C4-2B (cell line): ENCODE measurements around the gene ROR2.

Source experiments
- CTCF ChIP-seq: fragments of 450-650 bp; conservative IDR thresholded peaks from 2 replicates; pipeline ENCODE4 v1.5.1; 2017; ENCODE audit warnings: mild to moderate bottlenecking
- ZFX ChIP-seq: fragments of 450-650 bp; IDR thresholded peaks from 2 replicates; pipeline ENCODE4 v1.6.1; 2017

- TF ChIP-seq CTCF: no peak
- no peak for TF ChIP-seq ZFX
Measured at GRCh38 chr9:91852801-91853347, 97.2 kb downstream of the ROR2 start.
